Tongue (tissue), 2 donors: ENCODE measurements around the gene IMPACT. TPM values are rescaled to one million over a fixed set of nuclear protein-coding genes. Genes with fewer than 3 reads are reported as not detected.

Experiments
- DNase-seq: peaks from one replicate; pipeline ENCODE4 v3.0.0-alpha.2; 2015
- total RNA-seq: library from RNA; depleted of rRNA; stranded (reverse); fragments of >200 nt; gene quantifications from one replicate; pipeline ENCODE4 v1.2.3, GENCODE V29; 2014

Gene IMPACT
- total RNA-seq = 40.8 TPM

DNA sequence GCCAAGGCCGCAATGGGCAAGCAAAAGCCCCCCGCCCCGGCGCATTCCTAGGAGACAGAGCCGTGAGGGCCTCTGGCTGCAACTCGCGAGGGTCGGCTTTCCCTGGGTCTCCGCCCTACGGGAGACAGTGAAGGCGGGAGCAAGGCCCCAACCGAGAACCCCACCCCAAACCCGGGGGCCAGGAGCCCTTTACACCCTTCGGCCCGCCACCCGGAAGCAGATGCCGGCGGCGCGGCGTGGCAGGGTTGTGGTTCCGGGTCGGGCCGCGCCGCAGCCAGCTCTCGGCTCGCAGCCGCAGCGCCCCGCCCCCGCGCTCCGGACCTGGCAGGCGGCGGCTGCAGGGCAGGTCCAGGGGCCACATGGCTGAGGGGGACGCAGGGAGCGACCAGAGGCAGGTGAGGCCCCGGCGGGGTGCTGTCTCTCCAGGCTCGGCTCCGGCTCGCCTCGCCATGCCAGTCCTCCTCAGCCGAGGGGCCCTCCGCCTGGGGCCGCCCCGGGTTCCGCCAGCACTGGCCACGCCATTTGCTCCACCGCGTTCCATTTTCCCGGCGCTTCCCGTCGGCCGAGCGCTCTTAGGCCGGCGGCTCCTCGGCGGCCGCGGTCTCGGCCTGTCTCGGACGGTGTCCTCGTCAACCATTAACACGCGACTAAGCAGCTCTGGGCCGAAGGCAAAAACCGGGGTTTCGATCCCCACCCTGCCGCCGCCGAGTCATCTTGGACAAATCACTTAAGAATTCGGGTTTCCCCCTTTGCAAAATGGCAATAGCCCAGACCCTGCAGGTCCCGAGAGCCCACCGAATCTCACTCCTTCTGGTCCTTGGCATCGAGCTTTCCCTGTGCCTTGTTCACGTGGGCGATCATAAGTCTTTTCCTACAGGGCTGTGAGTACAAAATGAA, at the start of gene IMPACT:
TSS of gene IMPACT (plus strand) at position 273 of the 897 bp plus-strand sequence. CDS start at position 360, 87 bp downstream.
- peak; percentile 94 for DNase-seq

- no peak for DNase-seq
Observed at GRCh38 chr18:24378598-24378997, 47.9 kb upstream of the IMPACT start.

DNA sequence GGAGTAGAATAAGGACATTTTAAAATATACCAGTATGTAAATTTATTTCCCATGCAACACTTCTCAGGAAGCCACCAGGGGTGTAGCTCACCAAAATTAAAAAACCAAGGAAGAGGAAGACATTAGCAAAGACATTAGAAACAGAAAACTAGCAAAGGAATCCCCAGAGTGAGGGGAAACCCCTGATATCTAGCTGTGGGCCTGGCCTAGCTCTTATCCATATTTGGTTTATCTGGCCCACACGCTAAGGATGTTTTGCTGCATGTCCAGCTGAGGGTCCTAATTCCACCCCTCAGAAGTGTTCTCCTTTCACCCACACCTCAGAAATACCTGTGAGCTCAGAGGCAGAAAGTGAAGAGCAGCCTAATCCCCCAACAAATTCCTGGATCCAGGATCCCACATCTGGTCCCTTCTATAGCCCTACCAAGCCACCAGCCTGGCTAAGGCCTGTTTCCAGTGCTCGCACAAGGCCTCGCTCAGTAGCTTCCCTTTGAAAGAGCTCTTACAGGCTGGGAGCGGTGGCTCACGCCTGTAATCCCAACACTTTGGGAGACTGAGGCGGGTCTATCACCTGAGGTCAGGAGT, 46.2 kb upstream of the IMPACT start:
- DNase-seq = no peak

DNA sequence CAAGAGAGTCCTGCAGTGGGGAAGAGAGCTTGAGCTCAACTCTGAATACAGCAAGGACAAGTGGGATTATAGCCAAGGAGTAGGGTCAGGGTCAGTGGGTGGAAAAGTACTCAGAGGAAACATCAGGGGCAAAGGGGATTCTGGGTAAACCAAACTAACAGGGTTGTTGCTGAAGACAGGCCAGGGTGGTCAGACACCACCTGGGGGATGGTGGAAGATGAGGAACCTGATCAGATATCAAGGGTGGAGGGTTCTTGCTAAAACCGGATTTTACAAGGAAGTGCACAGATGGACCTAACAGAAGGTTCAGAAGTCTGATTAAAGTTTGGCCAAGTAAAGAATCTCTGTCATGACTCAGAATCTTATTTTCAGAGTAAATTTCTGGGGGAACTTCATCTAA, 45.3 kb upstream of the IMPACT start:
- DNase-seq = no peak

GRCh38 chr18:24386681-24387080, 39.8 kb upstream of the IMPACT start:
- no peak for DNase-seq

- peak; percentile 87 for DNase-seq
Observed at GRCh38 chr18:24388957-24389356, 37.5 kb upstream of the IMPACT start.

DNA sequence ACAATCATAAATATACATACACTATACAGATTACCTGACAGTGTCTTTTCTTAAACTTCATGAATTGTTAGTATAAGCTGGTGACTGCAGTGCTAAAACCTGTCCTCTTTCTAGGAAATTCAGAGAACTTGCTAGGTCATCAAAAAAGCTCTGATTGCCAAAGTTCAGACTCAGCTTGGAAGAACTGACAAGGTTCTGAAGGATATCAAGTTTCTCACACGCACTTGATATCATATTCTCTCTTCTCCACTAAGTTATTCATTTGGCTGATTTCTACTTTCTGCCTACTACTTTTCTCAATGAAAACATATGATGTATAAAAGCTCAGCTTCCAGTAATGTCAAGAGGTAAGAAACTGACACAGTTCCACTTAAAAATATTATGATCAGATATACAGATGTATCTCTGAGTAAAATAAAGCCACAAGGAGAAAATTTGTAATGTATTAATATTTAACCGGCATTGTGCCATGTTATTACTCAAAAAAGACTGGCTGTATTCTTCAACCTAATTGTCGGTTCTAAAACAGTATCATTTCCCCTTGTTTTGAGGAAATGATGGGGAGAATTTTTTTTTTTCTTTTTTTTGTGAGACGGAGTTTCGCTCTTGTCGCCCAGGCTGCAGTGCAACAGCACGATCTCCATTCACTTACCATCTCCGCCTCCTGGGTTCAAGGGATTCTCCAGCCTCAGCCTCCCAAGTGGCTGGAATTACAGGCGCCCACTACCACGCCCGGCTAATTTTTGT, 31.2 kb upstream of the IMPACT start:
- no peak for DNase-seq

GRCh38 chr18:24396082-24396633, 30.3 kb upstream of the IMPACT start:
- no peak for DNase-seq

- DNase-seq = peak; percentile 83
Observed at GRCh38 chr18:24397131-24397693, 29.3 kb upstream of the IMPACT start.

DNA sequence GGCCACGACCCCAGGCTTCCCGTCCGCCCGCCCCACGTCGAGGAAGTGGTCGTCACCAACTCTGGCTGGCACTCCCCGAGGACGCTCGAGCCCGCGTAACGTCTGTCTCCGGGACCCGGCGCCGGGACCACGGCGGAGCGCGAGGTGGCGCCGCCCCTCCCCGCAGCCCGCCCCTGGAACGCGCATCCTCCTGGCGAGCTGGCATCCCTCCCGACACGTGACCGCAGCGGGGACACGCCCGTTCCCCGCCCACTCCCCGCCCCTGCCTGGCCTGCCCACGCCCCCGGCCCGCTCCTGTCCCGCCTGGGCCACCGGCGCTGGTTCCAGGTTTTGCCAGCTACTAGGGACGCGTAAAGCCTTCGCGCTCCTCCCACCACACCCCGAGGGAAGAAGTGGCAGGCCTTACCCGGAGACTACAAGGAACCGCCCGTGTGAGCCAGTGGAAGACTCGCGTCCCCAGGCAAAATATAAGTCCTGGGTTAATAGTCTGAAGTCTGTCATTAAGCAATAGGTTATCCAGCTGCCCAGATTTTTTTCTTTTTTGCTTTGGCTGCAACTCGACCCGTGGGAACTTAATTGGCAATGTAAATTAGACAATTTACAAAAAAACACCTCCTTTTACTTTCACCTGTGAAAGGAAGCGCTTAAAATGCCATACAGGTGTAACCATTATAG, 28.6 kb upstream of the IMPACT start, which contains the start of gene OSBPL1A:
TSS of gene OSBPL1A (minus strand) at position 131 of the 675 bp plus-strand sequence. CDS start 20,291 bp downstream, outside the sequence.
- DNase-seq = peak; percentile 98

GRCh38 chr18:24398540-24398939, 27.9 kb upstream of the IMPACT start:
- DNase-seq = no peak

- no peak for DNase-seq
Observed at GRCh38 chr18:24400587-24400986, 25.9 kb upstream of the IMPACT start.

- DNase-seq = no peak
Observed at GRCh38 chr18:24402209-24402785, 24.2 kb upstream of the IMPACT start.

GRCh38 chr18:24403076-24403475, 23.4 kb upstream of the IMPACT start:
- no peak for DNase-seq

- no peak for DNase-seq
Observed at GRCh38 chr18:24404591-24404990, 21.9 kb upstream of the IMPACT start.

- no peak for DNase-seq
Observed at GRCh38 chr18:24408496-24408895, 18.0 kb upstream of the IMPACT start.

GRCh38 chr18:24413148-24413547, 13.3 kb upstream of the IMPACT start:
- peak; percentile 31 for DNase-seq

GRCh38 chr18:24414349-24415003, 12.0 kb upstream of the IMPACT start:
- no peak for DNase-seq

GRCh38 chr18:24417480-24417879, 9.0 kb upstream of the IMPACT start:
- DNase-seq = no peak

- DNase-seq = peak; percentile 13
Observed at GRCh38 chr18:24420551-24420950, 5.9 kb upstream of the IMPACT start.

DNA sequence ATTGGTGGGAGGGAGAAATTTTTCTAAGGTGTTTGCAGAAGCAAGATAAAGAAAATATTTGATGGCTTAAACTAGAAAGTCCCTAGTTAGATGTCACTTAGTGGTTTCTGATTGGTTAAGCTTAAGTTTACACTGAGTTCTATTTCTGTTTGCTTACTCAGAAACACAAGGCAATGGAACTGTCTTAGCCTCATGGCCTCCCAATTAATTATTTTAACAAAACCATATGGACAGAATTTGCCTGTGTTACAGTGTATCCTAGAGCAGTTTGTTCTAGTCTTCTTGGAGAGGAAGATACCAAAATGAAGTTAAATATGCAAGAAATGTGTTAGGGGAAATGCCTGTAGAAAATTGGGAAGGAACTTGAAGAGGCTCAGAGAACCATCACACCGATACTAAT, 4.6 kb upstream of the IMPACT start:
- DNase-seq = no peak
